AG09319 (cell line): ENCODE data around the gene PCDH1.

ENCODE experiments used
- DNase-seq: peaks from one replicate; pipeline ENCODE4 v3.0.0-alpha.2; 2010; ENCODE audit warnings: low read depth; ENCODE audit errors: extremely low read depth
- CTCF ChIP-seq: IDR thresholded peaks from 2 replicates; pipeline ENCODE4 v1.5.1; 2011; ENCODE audit warnings: low read depth, mild to moderate bottlenecking, inconsistent platforms, low read length, moderate library complexity

The PCDH1 gene

DNA sequence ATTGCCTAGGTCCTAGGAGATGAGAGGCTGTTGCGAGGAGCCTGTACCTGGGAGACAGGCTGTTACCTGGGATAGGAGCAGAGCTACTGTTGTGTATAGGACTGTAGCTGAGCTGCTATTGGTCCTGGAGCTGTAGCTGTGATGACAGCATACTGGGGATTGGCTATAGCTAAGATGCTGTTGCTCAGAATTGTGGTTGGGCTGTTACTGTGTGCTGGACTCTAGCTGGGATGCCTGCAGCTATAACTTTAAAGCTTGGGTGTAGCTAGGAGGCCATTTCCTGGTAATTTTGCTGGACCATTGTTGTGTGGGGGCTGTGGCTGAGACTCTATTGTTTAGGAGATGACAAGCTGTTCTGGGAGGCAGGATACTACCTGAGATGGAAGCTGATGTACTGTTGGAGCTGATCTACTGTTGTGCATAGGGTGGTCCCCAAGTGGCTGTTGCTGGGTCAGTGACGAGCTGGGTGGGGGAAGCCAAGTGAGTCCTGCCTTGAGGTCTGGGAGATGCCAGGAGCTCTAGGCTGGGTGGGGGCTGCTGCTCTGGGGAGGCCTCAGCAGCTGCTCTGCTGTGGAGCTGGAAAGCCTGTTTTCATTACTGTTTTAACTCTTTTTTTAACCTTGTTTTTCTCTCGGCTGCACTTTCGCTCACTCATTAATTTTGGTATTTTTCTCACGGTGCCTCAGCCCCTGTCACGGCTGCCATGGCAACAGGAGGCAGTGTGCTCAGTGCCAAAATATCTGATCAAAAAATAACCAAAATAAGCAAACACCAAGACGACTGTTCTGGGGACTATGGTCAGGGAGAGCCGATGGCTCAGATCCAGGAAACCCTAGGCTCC lies 3.0 kb upstream of the PCDH1 start:
- no peak for DNase-seq
- no peak for TF ChIP-seq CTCF

GRCh38 chr5:141879941-141880738 lies 1.9 kb upstream of the PCDH1 start:
- DNase-seq: no peak
- no peak for TF ChIP-seq CTCF

- no peak for DNase-seq
- no peak for TF ChIP-seq CTCF
These were observed 1.2 kb upstream of the PCDH1 start for GRCh38 chr5:141879426-141879759.

GRCh38 chr5:141878711-141879425 lies 658 bp upstream of the PCDH1 start:
- peak; percentile 99 for TF ChIP-seq CTCF
- peak; percentile 60 for DNase-seq

DNA sequence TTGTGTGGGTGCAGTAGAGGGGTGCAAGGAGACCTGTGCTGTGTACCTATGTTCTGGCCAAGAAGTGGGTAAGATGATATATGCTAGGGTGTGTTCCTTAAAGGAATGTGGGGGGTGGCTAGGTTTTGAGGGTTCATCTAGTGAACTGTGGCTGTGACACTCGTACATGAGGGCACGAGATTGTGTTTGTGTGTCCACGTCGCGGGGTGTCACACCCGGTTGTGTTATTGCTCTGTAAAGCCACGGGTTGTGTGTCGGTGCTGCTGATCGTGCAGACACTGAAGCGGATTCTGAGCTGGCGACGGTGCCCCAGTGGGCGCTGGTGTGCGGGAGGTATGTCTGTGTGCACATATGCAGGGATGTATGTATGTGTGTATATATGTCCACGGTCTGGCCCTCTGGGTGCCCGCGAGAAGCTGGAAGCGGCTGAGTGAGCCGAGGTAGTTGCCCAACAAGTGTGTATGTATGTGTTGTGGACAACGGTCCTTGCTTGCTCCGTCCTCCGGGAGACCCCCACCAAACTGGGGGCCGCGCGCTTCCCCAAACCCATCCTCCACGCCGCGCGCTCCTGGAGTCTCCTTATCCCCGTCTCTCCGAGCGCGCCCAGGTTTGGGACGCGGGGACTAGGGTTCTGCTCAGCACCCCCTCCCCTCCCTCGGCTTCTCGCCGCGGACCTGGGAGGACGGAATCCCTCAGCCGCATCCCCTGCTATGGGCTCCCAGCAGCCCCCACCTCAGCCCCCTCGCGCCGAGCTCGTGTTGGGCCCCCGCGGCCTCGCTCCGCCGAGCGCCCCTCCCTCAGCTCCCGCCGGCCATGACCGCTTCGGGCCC lies 639 bp downstream of the PCDH1 start:
- no peak for TF ChIP-seq CTCF
- DNase-seq: no peak

DNA sequence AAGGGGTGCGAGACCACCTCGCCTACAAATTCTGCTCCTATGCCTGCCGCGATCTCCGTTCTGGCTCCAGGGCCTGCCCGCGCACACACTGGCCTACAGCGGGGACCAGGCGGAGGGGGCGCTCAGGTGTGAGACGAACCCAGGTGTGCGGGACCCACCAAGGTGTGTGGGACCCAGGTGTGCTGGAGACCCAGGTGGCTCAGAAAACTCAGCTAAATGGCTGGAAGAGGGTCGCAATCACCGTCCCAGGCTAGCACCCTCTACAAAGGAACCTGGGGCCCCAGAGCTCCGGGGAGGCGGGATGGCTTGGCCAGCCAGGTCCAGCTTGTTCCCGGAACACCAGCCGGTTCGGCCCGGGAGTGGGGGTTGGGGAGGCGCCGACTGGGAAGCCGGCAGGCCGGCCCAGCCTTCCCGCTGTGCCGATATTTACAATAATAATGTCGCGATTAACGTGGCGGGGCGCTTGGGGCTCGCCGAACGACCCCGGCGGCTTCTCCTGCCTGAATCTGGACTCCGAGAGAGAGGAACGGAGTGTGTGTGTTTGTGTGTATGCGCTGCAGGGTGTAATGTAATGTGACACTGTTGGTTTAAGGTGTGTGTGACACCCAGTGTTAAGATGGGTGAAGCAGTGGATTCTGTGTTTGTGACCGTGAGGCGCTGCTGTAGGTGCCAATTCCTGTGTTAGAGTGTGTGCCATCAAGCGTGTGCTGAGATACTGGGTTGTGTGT lies 1.4 kb downstream of the PCDH1 start:
- DNase-seq: no peak
- TF ChIP-seq CTCF: no peak
